GM18519 (cell line): ENCODE measurements around the gene PKD1.
"Not testable (repeated sequence)": the region's sequence is repeated elsewhere in the genome, so short reads cannot be mapped to it uniquely, and the experiment has no call there.

Experiments
- ATAC-seq: cut with Tn5 transposase; IDR thresholded peaks from one replicate; pipeline ENCODE4 v1.9.1; 2021; ENCODE audit warnings: mild to moderate bottlenecking, moderate library complexity; ENCODE audit not compliant: unreplicated experiment, low FRiP score

PKD1 gene

DNA sequence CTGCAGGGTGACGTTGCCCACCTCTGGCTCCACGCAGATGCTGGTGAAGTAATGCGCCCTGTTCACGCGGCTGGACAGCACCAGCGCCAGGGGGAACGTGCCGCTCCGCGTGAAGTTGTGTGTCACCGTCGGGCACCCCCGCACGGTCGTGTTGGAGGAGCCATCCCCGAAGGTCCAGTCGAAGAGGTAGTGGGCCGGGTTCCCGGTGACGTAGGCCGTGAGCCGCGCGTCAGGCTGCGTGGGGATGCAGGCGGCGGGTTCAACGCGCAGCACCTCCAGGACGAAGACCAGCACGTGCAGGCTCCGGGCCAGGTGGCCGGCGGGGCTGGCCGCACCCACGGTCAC, 24.7 kb downstream of the PKD1 start:
- ATAC-seq, result not testable (repeated sequence)

DNA sequence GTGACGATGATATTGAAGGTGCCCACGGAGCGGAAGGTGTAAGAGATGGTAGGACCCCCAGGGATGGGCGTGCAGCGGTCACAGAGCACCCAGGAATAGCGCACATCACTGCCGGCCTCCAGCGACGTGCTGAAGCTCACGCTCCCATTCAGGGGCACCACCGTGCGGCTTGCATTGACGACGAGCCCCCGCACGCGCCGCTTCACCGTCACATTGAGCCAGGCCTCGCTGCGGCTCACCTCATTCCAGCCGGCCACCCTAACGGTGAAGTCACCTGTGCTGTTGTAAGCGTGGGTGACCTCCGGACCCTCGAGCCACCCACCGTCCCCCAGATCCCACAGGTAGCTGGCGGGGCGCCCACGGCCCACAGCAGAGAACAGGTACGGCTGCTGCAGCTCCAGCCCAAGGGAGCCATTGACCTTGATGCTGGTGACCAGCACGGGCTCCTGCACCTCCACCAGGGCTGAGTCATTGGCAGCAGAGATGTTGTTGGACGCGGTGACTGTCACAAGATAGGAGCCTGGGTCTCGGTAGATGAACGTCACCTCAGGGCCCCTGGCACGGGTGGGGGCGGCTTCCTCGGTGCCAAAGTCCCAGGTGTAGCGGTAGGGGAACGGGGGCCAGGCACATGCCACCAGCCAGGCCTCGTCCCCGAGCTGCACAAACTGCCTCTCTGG, 25.2 kb downstream of the PKD1 start:
- not testable (repeated sequence) for ATAC-seq

DNA sequence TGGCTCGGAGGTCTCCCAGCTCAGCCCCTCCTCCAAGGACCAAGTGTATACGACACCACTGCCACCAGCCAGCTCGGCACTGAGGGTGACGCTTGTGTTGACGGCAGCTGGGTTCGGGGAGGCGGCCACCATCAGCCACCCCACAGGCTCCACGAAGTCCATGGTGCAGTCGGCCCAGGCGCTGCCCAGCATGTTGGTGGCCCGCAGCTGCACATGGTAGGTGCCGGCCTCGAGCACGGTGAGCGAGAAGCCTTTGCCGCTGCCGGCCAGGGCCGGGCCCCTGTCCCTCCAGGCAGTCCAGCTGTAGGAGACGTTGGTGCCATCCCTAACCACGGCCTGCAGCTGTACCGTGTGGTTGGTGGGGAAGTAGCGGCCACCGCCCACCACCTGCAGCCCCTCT, 25.8 kb downstream of the PKD1 start:
- ATAC-seq, result not testable (repeated sequence)

DNA sequence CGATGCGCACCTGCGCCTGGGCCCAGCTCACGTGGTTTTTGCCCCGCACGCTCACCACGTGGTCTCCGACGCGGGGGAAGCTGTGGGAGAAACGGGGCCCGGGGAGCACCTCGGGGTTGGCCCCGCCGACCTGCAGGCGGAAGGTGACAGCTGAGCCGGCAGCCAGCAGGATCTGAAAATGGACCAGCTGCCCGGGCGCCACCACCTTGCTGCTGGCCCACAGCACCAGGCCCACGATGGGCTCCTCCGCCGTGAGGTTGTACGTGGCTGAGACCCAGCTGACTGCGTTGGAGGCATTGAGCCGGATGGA, 26.5 kb downstream of the PKD1 start:
- not testable (repeated sequence) for ATAC-seq

DNA sequence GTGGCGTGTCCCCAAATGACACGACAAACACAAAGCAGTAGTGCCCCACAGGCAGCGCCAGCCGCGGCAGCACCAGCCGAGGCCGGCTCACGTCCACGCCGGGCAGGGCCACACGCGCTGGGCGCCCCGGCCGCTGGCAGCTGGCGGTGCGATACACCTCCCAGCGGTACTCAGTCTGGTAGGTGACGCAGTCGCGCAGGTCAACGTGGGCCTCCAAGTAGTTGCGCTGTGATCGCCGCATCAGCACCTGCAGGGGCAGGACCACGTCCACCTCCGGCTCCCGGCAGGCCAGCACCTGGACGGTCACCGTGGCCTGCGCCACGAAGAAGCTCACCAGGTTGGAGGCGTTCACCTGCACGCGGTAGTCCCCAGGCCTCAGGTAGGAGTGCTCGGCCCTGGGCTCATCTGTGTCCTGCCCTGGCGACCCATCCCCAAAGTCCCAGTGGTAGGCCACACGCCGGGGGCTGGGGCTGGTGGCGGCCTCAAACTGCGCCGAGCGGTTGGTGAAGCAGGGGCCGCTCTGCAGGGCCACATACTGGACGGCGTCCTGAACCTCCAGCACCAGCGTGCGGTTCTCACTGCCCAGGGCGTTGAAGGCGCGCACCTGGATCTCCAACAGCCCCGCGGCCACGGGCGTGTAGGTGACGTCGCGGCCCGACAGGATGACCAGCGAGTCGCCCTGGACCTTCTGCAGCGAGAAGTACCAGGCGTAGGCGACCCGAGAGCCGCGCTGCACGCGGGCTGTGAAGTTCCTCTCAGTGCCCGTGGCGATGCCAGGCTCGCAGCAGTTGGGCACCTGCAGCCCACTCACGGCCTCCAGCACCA, 27.0 kb downstream of the PKD1 start:
- ATAC-seq, result not testable (repeated sequence)

DNA sequence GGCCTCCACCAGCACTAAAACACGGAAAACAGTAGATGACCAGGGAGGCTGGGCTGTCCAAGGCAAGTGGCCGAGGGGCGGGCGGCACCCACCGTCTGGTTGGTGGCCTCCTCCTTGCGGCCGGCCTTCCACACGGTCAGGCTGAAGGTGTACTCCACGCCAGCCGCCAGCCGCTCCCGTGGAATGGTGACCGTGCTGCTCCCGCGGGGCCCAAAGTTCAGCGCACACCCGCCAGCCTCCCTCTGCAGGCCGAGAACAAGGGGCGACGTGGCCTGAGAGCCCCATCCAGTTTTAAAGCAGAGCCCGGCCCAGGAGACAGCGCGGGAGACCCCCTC, 27.9 kb downstream of the PKD1 start:
- ATAC-seq, result not testable (repeated sequence)

DNA sequence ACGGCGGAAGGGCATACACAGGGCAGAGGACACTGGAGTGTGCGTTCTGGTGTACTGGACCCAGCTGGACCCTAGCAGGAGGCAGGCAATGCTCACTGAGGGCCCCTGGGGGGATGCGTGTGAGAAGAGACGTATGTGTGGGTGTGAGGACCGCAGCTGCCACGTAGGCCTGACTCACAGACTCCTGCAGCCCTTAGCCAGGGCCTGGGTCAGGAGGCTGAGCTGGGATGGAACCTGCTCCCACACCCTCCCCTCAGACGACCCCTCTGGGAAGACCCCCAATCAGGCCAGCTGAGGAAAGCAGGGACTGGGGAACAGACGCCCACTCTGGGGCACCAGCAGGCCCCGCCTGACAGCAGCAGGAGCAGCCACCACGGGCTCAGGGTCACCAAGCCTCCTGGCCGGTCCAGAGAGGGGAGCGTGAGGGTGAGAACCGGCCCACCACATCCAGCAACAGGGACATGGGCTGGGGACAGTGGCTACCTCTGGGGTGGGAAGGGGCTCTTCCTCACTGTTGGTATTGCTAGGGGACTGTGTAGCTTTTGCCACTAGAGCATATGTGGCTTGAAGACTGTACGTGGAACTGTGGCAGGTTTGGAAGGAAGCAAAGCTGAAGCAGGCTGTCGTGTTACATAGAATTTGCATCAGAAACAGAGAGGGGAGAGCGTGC, 28.4 kb downstream of the PKD1 start:
- not testable (repeated sequence) for ATAC-seq

DNA sequence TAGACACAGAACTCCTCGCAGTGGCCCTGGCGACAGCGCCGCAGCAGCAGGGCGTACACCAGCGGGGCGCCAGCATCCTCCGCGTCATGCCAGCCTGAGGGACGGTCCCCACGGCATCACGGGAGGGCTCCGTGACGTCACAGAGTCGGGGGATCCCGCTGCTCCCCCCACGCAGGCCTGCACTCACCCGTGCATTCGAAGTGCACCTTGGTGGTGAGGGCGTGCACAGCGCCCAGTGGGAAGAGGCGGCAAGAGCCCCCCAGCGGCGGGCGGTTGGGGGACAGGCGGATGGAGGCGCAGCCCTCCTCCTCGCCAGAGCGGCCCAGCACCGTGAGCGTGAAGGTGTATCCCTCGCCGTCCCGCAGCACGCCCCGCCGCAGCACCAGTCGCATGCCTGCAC, 29.5 kb downstream of the PKD1 start:
- ATAC-seq, result not testable (repeated sequence)

DNA sequence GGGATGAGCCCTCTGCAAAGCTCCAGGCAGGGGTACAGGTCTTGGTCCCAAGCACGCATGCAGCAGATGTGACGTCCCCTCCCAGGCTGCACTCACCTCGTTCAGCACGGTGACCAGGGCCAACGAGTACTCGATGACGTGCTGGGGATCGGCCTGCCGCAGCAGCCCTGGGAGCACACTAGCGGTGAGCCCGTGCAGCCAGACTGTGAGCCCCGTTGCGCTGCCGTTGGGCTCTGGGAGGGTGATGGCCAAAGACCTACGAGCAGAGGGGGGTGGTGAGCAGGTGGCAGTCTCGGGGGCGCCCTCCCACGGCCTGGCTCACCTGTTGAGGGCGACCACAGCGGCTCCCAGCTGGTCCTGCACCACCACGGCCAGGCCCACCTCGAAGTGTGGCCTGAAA, 29.9 kb downstream of the PKD1 start:
- ATAC-seq, result not testable (repeated sequence)

DNA sequence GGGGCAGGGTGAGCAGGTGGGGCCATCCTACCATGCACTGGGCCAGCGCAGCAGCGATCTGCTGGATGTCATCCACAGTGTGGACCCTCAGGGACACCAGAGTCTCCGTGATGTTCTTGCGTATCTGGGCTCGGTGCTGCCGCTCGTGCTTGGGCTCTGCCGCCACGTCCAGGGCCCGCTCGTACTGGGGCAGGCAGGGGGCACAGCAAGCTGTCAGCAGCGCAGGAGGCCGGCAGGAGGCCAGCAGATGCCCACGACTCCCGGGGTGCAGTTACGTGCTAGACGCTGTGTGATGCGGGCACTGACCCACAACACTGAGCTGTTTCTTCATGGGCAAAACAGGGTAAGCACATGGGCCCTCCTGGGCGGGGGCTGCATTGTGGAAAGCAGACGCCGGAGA, 30.4 kb downstream of the PKD1 start:
- ATAC-seq, result not testable (repeated sequence)

DNA sequence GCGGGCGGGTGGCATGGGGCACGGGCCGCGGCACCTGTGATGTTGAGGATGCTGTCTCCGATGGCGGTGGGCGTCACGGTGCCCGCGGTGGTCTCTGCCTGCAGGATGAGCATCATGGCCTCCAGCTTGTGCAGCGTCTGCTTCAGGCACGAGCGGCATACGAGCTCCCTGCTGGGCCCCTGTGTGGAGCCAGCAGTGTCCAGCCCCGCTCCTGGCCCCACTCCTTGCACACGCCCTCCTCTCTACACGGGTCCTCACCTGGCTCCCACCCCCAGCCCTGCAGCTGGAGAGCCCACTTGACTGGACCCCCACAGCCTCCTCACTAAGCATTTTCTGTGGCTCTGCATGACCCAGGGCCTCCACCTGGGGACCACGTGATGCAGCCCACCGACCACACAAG, 31.2 kb downstream of the PKD1 start:
- ATAC-seq, result not testable (repeated sequence)

DNA sequence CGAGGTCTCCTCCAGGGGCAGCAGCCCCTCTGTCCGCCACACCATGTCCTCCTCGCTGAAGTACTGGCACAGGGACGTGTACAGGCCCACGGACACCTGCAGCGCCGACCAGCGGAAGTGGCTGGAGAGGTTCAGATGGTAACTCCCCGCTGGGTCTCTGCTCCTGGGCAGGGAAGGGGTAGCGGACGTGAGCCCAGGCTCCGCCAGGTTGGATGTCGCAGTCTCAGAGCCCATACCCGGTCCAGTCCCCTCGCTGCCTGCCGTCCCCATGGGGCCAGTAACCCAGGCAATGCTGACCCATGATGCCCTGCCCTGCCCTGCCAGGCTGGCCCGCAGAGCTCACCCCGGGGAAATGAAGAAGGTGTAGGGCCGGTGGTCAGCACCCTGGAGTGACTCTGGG, 33.2 kb downstream of the PKD1 start:
- ATAC-seq, result no peak

DNA sequence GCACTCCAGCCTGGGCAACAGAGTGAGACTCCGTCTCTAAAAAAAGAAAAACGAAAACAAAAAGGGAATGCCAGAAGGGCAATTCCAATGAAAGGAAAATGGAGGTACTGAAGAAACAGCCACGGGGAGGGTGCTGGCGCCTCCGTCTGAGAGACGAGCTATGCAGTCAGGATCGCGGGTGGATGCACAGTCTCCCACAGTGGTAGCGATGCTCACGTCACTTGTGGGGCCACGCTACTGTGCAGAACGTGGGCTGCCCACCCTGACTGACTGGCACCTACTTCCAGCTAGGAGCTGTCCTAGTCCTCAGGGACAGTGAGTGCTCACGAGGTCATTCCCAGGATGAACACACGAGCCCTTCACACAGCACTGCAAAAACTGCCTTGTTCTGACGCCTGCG, 34.1 kb downstream of the PKD1 start:
- not testable (repeated sequence) for ATAC-seq

DNA sequence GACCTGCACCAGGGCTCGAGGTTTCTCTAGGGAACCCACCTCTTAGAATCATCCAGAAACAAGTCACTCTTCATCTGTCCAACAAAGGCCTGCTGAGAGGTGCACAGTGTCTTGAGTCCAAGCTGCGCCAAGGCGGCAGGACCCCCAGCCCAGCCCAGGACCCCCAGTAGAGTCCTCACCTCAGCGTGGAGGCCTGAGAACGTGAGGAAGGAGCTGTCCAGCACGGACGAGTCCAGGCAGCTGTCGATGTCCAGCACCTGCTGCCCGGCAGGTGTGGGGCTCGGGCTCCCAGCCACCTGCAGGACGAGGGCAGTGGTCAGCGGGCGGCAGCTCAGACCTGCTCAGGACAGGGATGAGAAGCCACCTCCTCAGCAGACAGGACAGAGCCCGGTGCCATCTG, 38.0 kb downstream of the PKD1 start:
- ATAC-seq, result not testable (repeated sequence)

DNA sequence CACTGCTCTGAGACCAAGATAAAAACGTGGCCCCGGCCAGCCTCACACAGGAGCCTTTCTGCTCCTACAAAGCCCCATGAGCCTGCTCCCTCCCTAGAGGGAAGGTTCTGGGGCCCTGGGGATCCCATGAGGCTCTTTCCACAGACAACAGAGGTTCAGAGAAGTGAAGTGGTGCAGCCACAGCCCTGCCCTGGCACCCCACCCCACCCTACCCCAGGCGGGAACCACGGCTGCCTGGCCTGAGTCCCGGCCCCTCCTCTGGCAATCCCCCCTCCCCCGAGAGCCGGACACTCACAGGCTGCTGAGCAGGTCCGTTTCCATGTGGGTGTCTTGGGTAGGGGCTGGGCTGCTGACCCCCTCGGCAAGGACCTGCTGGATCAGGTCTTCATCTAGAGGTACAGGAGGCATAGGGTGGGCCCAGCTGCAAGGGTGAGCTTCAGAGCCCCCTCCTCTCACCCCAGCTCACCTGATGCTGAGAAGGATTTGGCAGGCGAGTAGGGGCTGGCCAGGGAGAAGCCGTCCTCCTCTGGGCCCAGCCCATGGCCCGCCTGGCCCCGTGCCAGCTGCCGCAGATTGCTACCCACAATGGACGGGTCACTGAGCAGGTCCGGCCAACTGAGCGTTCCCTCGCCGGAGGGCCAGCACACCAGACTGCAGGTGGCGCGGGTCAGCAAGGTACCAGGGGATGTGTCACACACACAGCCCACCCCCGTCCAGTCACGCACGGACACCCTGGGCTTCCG, 38.7 kb downstream of the PKD1 start:
- ATAC-seq, result no peak

DNA sequence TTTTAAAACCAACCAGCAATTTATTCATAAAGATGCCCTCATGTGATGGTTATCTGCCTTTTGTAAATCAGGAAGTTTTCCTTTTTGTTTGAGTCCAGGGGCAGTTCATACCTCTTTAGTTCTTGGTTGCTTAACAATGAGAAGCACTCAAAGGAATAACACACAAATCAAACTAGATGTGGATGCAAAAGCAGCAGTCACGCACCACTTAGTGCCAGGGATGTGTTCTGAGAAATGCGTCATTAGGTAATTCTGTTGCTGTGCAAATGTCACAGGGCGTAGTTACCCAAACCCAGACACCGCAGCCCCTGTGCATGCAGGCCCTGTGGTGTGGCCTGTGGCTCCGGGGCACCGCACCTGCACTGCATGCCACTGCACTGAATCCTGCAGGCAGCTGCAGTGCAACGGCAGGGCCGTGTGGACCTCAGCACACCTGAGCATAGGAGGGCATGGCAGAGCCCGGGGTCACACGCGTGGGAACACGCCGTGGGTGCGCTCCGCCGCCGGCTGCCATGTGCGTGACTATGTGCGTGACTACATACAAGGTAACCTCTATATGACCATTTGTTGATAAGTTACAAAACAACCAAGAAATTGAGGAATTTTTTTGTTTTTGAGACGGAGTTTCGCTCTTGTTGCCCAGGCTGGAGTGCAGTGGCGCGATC, 39.6 kb downstream of the PKD1 start:
- ATAC-seq, result no peak

DNA sequence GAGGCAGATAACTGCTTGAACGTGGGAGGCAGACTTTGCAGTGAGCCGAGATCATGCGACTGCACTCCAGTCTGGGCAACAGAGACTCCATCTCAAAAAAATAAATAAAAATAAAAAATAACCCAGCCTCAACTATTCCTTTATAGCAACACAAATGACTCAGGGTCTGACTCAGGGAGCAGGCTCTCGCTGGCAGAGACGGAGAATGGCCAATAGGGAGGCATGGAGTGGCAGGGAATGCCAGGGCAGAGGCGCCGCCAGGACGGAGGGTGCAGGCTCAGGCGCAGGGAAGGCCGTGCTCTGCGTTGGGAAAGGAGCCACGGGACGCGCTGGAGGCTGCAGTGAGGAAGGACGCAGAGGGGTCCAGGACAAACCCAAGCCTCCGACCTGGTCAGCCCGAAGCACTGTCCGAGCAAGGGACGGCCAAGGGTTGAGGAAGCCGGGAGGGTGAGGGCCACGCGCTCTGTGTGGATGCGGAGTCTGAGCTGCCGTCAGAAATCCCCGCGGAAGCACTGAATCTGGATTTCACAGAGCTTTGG, 40.3 kb downstream of the PKD1 start:
- no peak for ATAC-seq

DNA sequence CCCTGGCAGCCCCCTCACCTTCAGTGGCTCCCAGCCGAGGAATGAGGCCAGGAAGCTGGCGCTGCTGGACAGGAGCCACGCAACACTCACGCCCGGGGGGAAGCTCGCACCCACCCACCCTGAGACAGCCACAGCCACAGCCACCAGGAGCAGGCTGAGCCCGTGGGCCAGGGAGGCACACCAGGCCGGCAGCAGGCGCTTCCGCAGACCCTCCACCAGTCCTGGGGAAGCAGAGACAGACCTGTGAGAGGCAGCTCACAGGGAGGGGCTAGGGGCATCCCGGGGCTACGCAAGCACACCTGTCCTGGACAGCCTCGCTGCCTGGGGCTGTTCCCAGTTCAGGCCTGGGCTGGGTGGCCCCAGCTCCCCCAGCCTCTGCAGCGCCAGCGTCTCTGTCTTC, 41.9 kb downstream of the PKD1 start:
- no peak for ATAC-seq

DNA sequence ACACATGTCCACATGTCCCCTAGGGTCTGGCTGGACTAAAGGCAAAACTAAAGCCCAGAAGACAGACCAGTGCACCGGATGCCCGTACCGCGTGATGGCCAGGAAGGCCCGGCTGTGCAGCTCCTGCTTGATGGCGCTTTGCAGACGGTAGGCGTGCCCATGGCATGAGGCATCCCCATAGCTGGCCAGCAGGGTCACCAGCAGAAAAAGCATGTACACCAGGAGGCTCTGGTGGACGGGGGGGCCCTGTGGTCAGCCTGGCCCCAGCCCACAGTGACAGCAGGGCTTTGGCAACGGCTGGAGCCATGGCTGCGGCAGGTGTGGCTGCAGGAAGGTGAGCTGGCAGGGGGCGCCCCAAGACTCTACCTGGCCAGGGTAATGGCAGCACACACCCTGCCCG, 42.8 kb downstream of the PKD1 start:
- ATAC-seq, result no peak

DNA sequence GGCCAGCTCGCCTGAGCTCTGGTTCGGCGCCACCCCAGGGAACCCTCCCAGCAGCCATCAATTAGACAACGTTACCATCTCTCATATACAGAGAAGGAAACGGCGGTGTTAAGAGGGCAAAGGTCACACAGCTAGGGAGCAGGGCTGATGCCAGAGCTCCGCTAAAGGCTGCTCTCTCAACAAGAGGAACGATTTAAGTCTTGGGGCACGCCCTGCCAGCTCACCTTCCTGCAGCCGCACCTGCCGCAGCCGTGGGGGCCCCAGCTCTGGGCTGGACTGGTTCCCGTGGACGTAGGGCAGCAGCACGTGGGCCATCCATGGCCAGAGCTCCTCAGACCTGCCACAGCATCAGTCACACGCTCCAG, 43.5 kb downstream of the PKD1 start:
- no peak for ATAC-seq
